T follicular helper cell (primary cell): Measurements from ENCODE around the gene SLC8A1.

Experiments
- DNase-seq: peaks from one replicate; pipeline ENCODE4 v3.0.0-alpha.2; 2020; ENCODE audit warnings: low read depth

Gene SLC8A1

GRCh38 chr2:40273734-40274182 is 178.1 kb downstream of the SLC8A1 start:
- no peak for DNase-seq

- DNase-seq = no peak
Measured at GRCh38 chr2:40271094-40271493, 180.8 kb downstream of the SLC8A1 start.

- DNase-seq = no peak
Measured at GRCh38 chr2:40270372-40270771, 181.5 kb downstream of the SLC8A1 start.

GRCh38 chr2:40268566-40268965 is 183.3 kb downstream of the SLC8A1 start:
- DNase-seq = no peak

DNA sequence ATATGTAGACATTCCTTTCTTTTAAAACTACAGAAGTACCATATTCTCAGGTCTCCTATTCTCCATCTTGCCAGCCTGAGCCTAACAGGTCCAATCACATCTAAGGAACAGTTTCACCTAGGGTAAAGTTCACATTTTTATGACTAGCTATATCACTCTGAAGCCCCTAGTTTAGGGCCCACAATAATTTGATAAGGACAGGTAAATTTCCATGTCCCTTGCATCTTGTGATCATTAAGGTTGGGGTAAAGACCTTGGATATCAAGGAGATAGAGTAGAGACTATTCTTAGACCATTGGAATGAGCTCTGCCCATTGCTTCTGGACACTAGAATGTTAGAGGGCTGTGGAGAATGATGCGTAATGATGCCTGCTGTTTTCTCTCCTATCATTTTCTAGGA is 185.7 kb downstream of the SLC8A1 start:
- no peak for DNase-seq

DNA sequence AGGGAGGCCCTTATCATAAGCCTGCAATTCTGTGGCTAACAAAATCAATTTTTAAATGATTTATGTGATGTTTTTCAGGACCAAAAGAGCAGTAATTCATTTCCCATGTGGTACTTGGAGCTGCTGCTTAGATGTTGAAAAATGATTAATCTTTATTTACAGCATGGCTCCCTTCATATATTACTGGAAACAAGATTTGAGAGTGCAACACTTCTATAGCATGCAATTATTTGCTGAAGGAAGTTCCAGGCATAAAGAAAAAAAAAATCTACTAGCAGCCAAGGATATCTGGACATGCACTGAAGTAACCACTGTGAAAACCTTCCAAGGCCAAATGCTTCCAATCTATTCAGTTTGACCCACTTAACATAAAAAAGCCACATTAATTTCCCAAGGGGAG is 186.3 kb downstream of the SLC8A1 start:
- no peak for DNase-seq

- no peak for DNase-seq
Measured at GRCh38 chr2:40261042-40261441, 190.8 kb downstream of the SLC8A1 start.

DNA sequence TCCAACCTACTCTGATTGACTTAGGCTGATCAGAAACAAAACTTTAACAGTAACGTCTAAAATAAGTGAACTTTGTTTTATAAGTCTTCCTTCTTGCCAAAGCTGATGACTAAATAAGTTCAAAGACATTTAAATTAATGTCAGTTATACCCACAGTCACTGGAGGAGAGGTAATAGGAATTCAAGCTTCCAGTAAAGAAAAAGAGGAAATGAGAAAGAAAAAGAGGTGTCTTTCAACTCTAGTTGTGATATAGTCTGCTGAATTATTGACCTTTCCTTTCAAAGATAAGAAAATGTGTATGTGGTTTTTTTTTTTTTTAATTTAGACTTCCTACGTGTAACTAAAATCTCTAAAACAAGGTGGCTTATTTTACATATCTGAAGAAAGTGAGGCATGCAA is 191.5 kb downstream of the SLC8A1 start:
- DNase-seq = no peak

DNA sequence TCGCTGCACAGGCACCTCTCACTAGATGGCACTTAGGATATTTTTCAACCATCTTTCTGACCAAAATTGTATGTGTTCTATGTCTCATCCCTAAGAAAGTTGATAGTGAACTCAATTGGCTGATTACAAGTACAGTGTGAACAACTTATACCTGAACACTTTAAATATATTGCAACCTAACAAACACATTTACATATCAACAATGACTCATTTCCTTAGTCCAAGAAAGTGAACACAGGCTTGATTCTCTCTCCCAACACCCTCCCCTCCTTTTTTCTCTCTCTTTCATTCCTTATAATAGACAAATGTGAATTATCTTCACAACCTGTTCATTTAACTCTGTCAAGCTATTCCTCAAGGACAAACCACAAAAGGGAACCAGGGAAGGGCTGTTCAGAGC is 192.0 kb downstream of the SLC8A1 start:
- no peak for DNase-seq

- no peak for DNase-seq
Measured at GRCh38 chr2:40258135-40258457, 193.8 kb downstream of the SLC8A1 start.

- DNase-seq = no peak
Measured at GRCh38 chr2:40257340-40258134, 194.4 kb downstream of the SLC8A1 start.

GRCh38 chr2:40256649-40257048 is 195.2 kb downstream of the SLC8A1 start:
- no peak for DNase-seq

DNA sequence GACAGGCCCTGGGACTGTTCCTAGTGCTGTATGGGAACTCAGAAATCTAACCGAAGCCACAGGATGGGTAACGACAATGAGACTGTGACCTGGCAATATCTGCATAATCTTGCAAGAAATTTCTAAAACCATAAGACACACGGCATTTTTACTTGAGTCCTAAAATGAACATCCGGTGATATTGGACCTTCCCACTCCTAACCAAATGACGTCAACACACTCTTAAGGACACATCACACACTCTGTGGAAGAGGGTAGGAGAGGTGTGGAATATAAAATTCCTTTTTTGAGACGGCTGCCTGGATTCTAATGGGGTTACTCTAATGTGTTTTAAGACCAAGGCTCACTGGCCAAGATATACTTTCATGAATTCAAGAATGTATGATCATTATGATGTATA is 195.9 kb downstream of the SLC8A1 start:
- no peak for DNase-seq

DNA sequence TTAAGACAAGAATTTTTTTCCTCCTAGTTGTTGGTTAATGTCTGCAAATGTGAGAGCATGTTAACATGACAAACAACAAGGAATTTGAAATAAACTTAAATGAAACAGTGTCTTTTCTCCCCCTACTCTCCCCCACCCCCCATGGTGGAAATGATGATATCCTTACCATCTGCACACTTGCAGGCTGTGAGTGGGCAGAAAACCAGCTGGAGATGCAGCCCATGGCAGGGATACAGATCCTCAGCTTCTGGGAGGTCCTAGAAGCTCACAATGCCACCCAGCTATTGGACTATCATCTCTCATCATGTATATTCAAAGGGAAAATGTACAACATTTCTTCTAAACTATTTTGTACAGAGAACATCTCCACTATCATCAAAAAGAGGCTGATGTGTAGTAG is 196.8 kb downstream of the SLC8A1 start:
- no peak for DNase-seq

- no peak for DNase-seq
Measured at GRCh38 chr2:40254611-40255010, 197.3 kb downstream of the SLC8A1 start.

DNA sequence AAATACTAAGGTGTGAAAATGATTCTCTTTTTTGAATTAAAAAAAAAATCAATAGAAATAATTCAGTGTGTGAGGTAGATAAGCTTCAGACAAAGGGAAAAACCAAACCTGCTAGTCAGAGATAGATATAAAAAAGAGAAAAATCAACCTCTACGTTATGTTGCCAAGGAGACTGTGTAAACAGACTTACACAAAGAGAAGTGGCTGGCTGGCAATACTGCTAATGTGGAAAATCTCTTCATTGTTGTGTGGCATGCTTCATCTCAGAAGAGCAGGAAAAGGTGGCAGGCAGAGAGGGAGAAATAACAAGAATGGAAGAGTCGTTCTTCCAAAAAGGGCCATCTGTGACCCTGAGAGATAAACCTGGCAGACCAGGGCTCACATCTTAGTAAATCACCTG is 200.8 kb downstream of the SLC8A1 start:
- no peak for DNase-seq

- DNase-seq = no peak
Measured at GRCh38 chr2:40249577-40249976, 202.3 kb downstream of the SLC8A1 start.

DNA sequence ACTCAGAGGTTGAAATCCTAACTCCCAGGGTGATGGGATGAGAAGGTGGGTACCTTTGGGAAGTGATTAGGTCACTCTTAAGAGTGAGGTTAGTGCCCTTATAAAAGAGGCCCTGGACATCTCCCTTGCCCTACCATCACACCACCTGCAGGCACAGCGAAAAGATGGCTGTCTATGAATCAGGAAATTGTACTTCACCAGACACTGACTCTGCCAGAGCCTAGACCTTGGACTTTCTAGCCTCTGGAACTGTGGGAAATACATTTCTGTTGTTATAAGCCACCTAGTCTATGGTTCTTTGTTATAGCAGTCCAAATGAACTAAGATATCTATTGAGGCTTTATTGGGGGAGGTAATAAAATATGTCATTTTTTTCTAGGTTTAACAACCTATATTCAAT is 203.6 kb downstream of the SLC8A1 start:
- DNase-seq = no peak

DNA sequence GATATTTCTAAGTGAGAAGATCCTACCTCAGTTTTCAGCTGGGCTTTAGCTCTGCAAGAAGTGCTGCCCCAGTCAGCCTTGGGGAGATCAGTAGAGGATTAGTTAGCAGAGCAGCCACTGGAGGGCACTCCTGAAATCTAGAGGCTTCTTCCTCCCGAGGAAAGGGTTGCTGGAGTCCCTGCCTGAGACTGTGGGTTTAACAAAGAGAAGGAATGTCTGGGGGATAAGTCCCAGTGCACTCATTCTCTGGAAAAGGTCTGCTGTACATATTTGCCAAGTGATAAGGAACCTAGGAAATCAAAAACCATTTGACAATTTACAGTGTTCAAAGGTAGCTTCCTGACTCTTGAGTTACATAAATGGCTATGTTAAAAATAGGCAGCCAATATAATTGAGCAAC is 207.2 kb downstream of the SLC8A1 start:
- no peak for DNase-seq

DNA sequence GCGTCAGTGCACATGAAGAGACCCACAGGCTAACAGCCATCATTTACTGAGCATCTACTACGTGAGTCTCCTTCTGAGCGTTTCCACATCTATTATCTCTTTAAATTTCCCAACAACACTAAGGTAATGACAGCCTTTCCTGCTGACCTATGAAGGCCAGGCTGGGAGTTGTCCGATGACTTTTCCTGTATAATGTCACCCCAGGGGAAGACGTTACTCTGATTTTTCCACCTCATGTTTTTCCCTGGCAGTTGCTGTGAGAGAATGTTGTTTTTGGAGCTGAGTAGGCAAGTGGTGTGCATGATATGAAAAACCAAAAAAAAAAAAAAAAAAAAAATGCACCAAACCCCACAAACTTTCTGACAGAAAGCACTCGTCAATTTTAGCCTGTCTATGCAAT is 207.6 kb downstream of the SLC8A1 start:
- no peak for DNase-seq

GRCh38 chr2:40243581-40244187 is 208.2 kb downstream of the SLC8A1 start:
- no peak for DNase-seq

DNA sequence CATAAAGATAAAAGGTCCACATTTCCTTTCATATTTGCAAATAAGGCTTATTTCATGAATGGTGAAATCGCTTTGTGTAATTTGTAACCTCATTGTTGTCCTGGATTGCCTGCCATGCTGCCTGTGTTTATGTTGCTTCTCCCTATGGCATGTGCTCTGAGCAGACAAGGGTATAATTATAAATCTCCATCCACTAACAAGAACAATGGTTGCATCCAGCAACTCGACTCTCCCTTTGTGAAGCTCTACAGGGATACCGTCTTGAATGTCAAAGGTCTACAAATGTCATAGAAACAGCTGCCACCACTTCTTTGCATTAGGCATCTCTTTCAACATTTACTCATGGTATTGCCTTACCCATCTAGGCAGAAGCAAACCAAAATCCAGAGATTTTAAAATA is 209.6 kb downstream of the SLC8A1 start:
- no peak for DNase-seq

DNA sequence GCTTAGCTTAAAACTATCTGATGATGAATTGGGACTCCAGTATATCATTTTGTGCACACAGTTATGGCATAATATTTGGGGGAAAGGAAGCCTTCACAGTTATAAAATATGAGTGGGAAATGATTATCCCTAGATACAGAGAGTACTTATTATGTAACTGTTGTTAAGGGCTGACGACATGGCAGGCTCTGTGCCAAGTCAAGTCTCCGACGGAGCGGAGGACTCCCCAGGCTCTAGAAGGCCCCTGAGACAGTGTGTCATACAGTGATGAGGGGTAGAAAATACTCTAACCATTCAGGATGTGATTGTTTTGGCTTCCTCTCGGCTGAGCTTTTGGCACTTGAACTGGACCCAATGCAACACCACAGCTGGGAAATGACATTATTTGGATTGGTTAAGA is 211.8 kb downstream of the SLC8A1 start:
- DNase-seq = no peak
